HepG2 (cell line): ENCODE data around the gene LUM. TPM values are rescaled to one million over a fixed set of nuclear protein-coding genes. Genes with fewer than 3 reads are reported as not detected.

ENCODE experiments used
- ATAC-seq: fragments of 200-7000 bp; cut with Tn5 transposase; 3 replicates; pipeline ENCODE4 v1.9.1; 2020; ENCODE audit warnings: mild to moderate bottlenecking, moderate library complexity
- BruUV-seq: library from RNA; stranded (reverse); fragments of 400-500 nt; replicated peaks from 2 replicates; lab custom pipeline; 2021; lab: Mats Ljungman, UMichigan
- CTCF ChIA-PET: fragments of 300-600 bp; formaldehyde crosslinking; extraction: SDS; loops from one replicate; lab custom pipeline; 2021; ENCODE audit warnings: low total read pairs, inconsistent platforms, low intra/inter-chr PET ratio; lab: Yijun Ruan, JAX
- POLR2A ChIA-PET: fragments of 350-600 bp; sonication (Branson Sonifier 250); formaldehyde crosslinking; loops from one replicate; lab custom pipeline; 2020; ENCODE audit warnings: antibody characterized with exemption, inconsistent platforms; lab: Yijun Ruan, JAX
- DNase-seq: peaks from one replicate; pipeline ENCODE4 v3.0.0-alpha.2; 2015; ENCODE audit warnings: low spot score
- FAIRE-seq: peaks from 3 replicates; lab custom pipeline; 2011; peaks lifted over from hg19 to GRCh38; lab: Jason Lieb, UNC
- H2AFZ ChIP-seq: one replicate; pipeline ENCODE4 v1.6.1; 2011; ENCODE audit warnings: low read length, inconsistent platforms
- H3K27ac ChIP-seq: fragments of 300-600 bp; 3 replicates; pipeline ENCODE4 v1.8.0; 2011; ENCODE audit warnings: mixed run types, mild to moderate bottlenecking, mixed read lengths, low read length, inconsistent platforms; ENCODE audit not compliant: insufficient read depth; ENCODE audit errors: extremely low read length
- H3K27me3 ChIP-seq, 2 experiments: fragments of 200-600 bp in 1 of 2; 2 replicates in 1 of 2; 3 replicates in 1 of 2; pipeline versions ENCODE4 v1.6.0 to v1.8.0; 2011; ENCODE audit warnings: low read length in 2 of 2, mild to moderate bottlenecking in 2 of 2, moderate library complexity in 2 of 2, inconsistent platforms in 1 of 2; ENCODE audit not compliant: insufficient read depth in 2 of 2, control insufficient read depth in 1 of 2
- H3K36me3 ChIP-seq, 2 experiments: fragments of 200-600 bp in 1 of 2; replicated peaks in 1 of 2; 2 replicates in 1 of 2; 3 replicates in 1 of 2; pipeline versions ENCODE4 v1.5.1 to v1.8.0; 2011; ENCODE audit warnings: low read length in 2 of 2, inconsistent platforms in 1 of 2; ENCODE audit not compliant: insufficient read depth in 2 of 2, control insufficient read depth in 1 of 2
- H3K4me1 ChIP-seq: 2 replicates; pipeline ENCODE4 v1.5.1; 2012; ENCODE audit warnings: low read length, inconsistent platforms; ENCODE audit not compliant: insufficient read depth
- H3K4me2 ChIP-seq: 2 replicates; pipeline ENCODE4 v1.6.0; 2011; ENCODE audit warnings: low read depth, low read length, inconsistent platforms
- H3K4me3 ChIP-seq, 3 experiments: fragments of 200-600 bp in 1 of 3; sonication (generic), shearing (Covaris generic) in 1 of 3; replicated peaks in 1 of 3; 2 replicates each; pipeline ENCODE4 v1.5.1; 2011 to 2016; ENCODE audit warnings: low read length in 3 of 3, inconsistent platforms in 2 of 3, low read depth in 2 of 3, mild to moderate bottlenecking in 2 of 3, control low read depth in 1 of 3, mixed read lengths in 1 of 3; ENCODE audit not compliant: insufficient read depth in 1 of 3
- H3K79me2 ChIP-seq: one replicate; pipeline ENCODE4 v1.6.1; 2011; ENCODE audit warnings: low read length, inconsistent platforms; ENCODE audit not compliant: insufficient read depth
- H3K9ac ChIP-seq: 2 replicates; pipeline ENCODE4 v1.6.0; 2011; ENCODE audit warnings: mild to moderate bottlenecking, low read depth, low read length, inconsistent platforms; ENCODE audit not compliant: insufficient read depth
- H3K9me3 ChIP-seq: 2 replicates; pipeline ENCODE4 v1.5.1; 2012; ENCODE audit warnings: mild to moderate bottlenecking, low read length
- H4K20me1 ChIP-seq: 2 replicates; pipeline ENCODE4 v1.6.0; 2011; ENCODE audit warnings: inconsistent platforms, mild to moderate bottlenecking, low read length, moderate library complexity; ENCODE audit not compliant: insufficient read depth
- ATAD3A ChIP-seq: sonication (generic); formaldehyde crosslinking; IDR thresholded peaks from 2 replicates; pipeline ENCODE4 v1.4.0; 2020; ENCODE audit warnings: missing genetic modification reagents
- ELK4 ChIP-seq: sonication (generic); formaldehyde crosslinking; IDR thresholded peaks from 2 replicates; pipeline ENCODE4 v1.9.0; 2021; ENCODE audit warnings: missing genetic modification reagents, borderline replicate concordance
- GATAD2A ChIP-seq: IDR thresholded peaks from 2 replicates; pipeline ENCODE4 v1.6.1; 2016
- HOXD1 ChIP-seq: sonication (generic); formaldehyde crosslinking; IDR thresholded peaks from 2 replicates; pipeline ENCODE4 v1.5.0; 2020; ENCODE audit warnings: missing genetic modification reagents
- KLF13 ChIP-seq: sonication (generic); formaldehyde crosslinking; IDR thresholded peaks from 2 replicates; pipeline ENCODE4 v1.4.0; 2020; ENCODE audit warnings: mild to moderate bottlenecking, missing genetic modification reagents
- PHF5A ChIP-seq: IDR thresholded peaks from one replicate; pipeline ENCODE4 v1.6.1; 2018; ENCODE audit warnings: low read depth, missing genetic modification reagents; ENCODE audit not compliant: unreplicated experiment
- SMAD9 ChIP-seq: sonication (generic); formaldehyde crosslinking; IDR thresholded peaks from 2 replicates; pipeline ENCODE4 v1.5.1; 2020; ENCODE audit warnings: mild to moderate bottlenecking, missing genetic modification reagents
- ZBTB21 ChIP-seq: sonication (generic); formaldehyde crosslinking; IDR thresholded peaks from 2 replicates; pipeline ENCODE4 v1.4.0; 2020; ENCODE audit warnings: missing genetic modification reagents
- ZNF781 ChIP-seq: sonication (generic); formaldehyde crosslinking; IDR thresholded peaks from 2 replicates; pipeline ENCODE4 v1.5.1; 2020; ENCODE audit warnings: borderline replicate concordance, mild to moderate bottlenecking, missing genetic modification reagents; ENCODE audit errors: not compliant biosample characterization
- ZSCAN29 ChIP-seq: sonication (generic); formaldehyde crosslinking; conservative IDR thresholded peaks from 2 replicates; pipeline ENCODE4 v1.4.0; 2020; ENCODE audit warnings: mild to moderate bottlenecking, missing genetic modification reagents
- WGBS: methylation state at CpG from one replicate; pipeline ENCODE4 v1.1.6; 2017; ENCODE audit warnings: low lambda C conversion rate; 5-methylcytosine and 5-hydroxymethylcytosine counted together
- in situ Hi-C: cut with HindIII; loops from 2 replicates; pipeline ENCODE4 v1.10.0; 2017; ENCODE audit warnings: low pct_unique_long_range_greater_than_20kb; ENCODE audit not compliant: extremely low pct_ligation_motif_present
- intact Hi-C: fragments of 100-400 bp; cut with micrococcal nuclease; formaldehyde crosslinking; loops from one replicate; pipeline ENCODE4 v1.10.0; 2022; ENCODE audit not compliant: unreplicated experiment
- polyA plus RNA-seq, 8 experiments: library from polyadenylated mRNA; depleted of rRNA in 3 of 8; stranded (reverse) in 7 of 8; unstranded in 1 of 8; fragments of >200 nt; fragmentation: Illumina TruSeq in 4 of 8; extraction: Trizol in 4 of 8; gene quantifications; 2 replicates each; pipeline versions ENCODE4 v1.2.1 to v1.2.3, GENCODE V29; 2011 to 2016; ENCODE audit warnings: low read depth in 4 of 8, missing spikeins in 1 of 8, mixed read lengths in 1 of 8; ENCODE audit not compliant: insufficient read depth in 1 of 8
- total RNA-seq, 5 experiments: library from RNA; depleted of rRNA; stranded (reverse); fragments of >200 nt; fragmentation: Illumina TruSeq; extraction: Trizol; gene quantifications; 2 replicates each; pipeline ENCODE4 v1.2.3, GENCODE V29; 2016; ENCODE audit warnings: low read depth in 1 of 5
- TF ChIP-seq, protein P1 (sequence below), 2 experiments: fragments of 450-650 bp in 1 of 2; sonication (generic) in 1 of 2; formaldehyde crosslinking; IDR thresholded peaks; 2 replicates each; pipeline versions ENCODE4 v1.5.0 to v1.8.0; 2020 to 2022; ENCODE audit warnings: mild to moderate bottlenecking in 1 of 2, missing genetic modification reagents in 1 of 2

Gene LUM
- total and polyA plus RNA-seq, 2 of the 13 experiments (the other 11 are each of a cell fraction or from before 2014, with no cell fraction given): not detected

GRCh38 chr12:91099836-91100235, 11.5 kb downstream of the LUM start (continued):
- no peak for TF ChIP-seq PHF5A (CRISPR knock-in tag)

DNA sequence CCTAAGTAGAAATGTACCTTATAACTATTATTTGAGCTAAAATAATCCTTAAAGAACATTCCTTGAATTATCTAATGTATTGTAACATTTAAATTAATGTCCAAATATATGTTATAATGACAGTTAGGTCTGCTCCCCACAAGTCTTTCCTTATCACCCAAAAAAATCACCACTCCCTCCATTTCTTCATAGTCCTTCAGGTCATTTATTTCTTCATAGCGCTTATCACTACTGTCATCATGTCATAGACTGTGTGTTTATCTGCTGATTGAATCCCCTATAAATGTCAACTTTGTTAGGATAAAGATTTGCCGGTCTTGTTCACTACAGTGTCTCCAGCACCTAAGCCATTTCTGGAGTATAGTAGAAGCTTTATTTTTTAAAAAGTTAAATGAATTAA, 12.0 kb downstream of the LUM start:
- Histone ChIP-seq H3K9me3 (peaks cover 15% of the 10 kb centered on the region; the same call in 1 of the 2 replicates), H3K36me3 (no peaks in the 10 kb centered on the region), H3K79me2 (no peaks in the 10 kb centered on the region), H4K20me1 (no peaks in the 10 kb centered on the region), H3K4me1 (no peaks in the 10 kb centered on the region), H3K27me3 (no peaks in the 10 kb centered on the region), H3K4me2 (no peak overlapping the region), H3K4me3 (no peak overlapping the region), H3K9ac (no peak overlapping the region), H3K27ac (no peak overlapping the region), H2AFZ (no peak overlapping the region)
- no TSS peak for BruUV-seq
- DNase-seq: no peak
- intact Hi-C loops (no loop called here), in situ Hi-C loops (no loop called here)
- 1% methylated on average over 2 of the region's 2 CpGs for WGBS
- ATAC-seq: no peak
- TF ChIP-seq GATAD2A (CRISPR knock-in tag) (no peak), SMAD9 (CRISPR knock-in tag) (no peak), HOXD1 (CRISPR knock-in tag) (no peak), KLF13 (CRISPR knock-in tag) (no peak), ZSCAN29 (no peak), ZBTB21 (CRISPR knock-in tag) (no peak), ZNF781 (no peak), ATAD3A (CRISPR knock-in tag) (no peak), ELK4 (no peak)
- TF ChIP-seq, protein P1, sequence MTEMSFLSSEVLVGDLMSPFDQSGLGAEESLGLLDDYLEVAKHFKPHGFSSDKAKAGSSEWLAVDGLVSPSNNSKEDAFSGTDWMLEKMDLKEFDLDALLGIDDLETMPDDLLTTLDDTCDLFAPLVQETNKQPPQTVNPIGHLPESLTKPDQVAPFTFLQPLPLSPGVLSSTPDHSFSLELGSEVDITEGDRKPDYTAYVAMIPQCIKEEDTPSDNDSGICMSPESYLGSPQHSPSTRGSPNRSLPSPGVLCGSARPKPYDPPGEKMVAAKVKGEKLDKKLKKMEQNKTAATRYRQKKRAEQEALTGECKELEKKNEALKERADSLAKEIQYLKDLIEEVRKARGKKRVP (CRISPR knock-in tag; IDR thresholded peaks at IDR 0.05): no peak
- ChIA-PET CTCF (no interaction called here), POLR2A (no interaction called here)
- FAIRE-seq: no peak
